H1 (cell line): ENCODE results near the gene WDR54. TPM values are rescaled to one million over a fixed set of nuclear protein-coding genes. Genes with fewer than 3 reads are reported as not detected.

Source experiments
- CTCF ChIA-PET: fragments of 300-600 bp; sonication (Branson Sonifier 250); formaldehyde crosslinking; loops from one replicate; lab custom pipeline; 2021; ENCODE audit not compliant: partially characterized antibody; lab: Charles Lee
- POLR2A ChIA-PET: fragments of 300-600 bp; sonication (Branson Sonifier 250); formaldehyde crosslinking; loops from one replicate; lab custom pipeline; 2021; ENCODE audit warnings: inconsistent platforms; ENCODE audit not compliant: partially characterized antibody; lab: Charles Lee
- DNase-seq, 2 experiments: peaks; one replicate each; pipeline versions ENCODE4 v3.0.0 to v3.0.0-alpha.2; 2010 to 2022; ENCODE audit warnings: low spot score in 2 of 2, low read depth in 1 of 2, mixed read lengths in 1 of 2
- FAIRE-seq: peaks from 2 replicates; lab custom pipeline; 2011; peaks lifted over from hg19 to GRCh38; lab: Jason Lieb, UNC
- H2AFZ ChIP-seq: 2 replicates; pipeline ENCODE4 v1.8.1; 2012; ENCODE audit warnings: low read length, inconsistent platforms
- H2AK5ac ChIP-seq: 2 replicates; pipeline ENCODE4 v1.6.1; 2013; ENCODE audit warnings: low read depth, low read length
- H2BK120ac ChIP-seq: replicated peaks from 2 replicates; pipeline ENCODE3; 2013; ENCODE audit warnings: low read depth, low read length, inconsistent platforms
- H2BK12ac ChIP-seq: 2 replicates; pipeline ENCODE4 v1.6.1; 2013; ENCODE audit warnings: low read depth, low read length
- H2BK15ac ChIP-seq: 2 replicates; pipeline ENCODE4 v1.6.1; 2013; ENCODE audit warnings: low read length
- H2BK20ac ChIP-seq: 2 replicates; pipeline ENCODE4 v1.6.1; 2013; ENCODE audit warnings: low read length
- H2BK5ac ChIP-seq: 2 replicates; pipeline ENCODE4 v1.6.1; 2013; ENCODE audit warnings: low read depth, low read length
- H3K14ac ChIP-seq: 2 replicates; pipeline ENCODE4 v1.6.1; 2013; ENCODE audit warnings: inconsistent platforms; ENCODE audit not compliant: insufficient read length
- H3K18ac ChIP-seq: 2 replicates; pipeline ENCODE4 v1.6.1; 2013; ENCODE audit warnings: low read length; ENCODE audit errors: extremely low read depth
- H3K23ac ChIP-seq: 2 replicates; pipeline ENCODE4 v1.6.1; 2013; ENCODE audit warnings: inconsistent platforms; ENCODE audit not compliant: insufficient read length
- H3K23me2 ChIP-seq: 2 replicates; pipeline ENCODE4 v1.6.1; 2013; ENCODE audit warnings: low read depth, low read length
- H3K27ac ChIP-seq: 2 replicates; pipeline ENCODE4 v1.6.1; 2011; ENCODE audit warnings: low read depth, low read length, inconsistent platforms
- H3K27me3 ChIP-seq, 4 experiments: replicated peaks in 1 of 4; 1 replicate in 1 of 4; 2 replicates in 3 of 4; pipeline versions ENCODE4 v1.6.1 to v1.8.1; 2011 to 2013; ENCODE audit warnings: low read length in 3 of 4, mild to moderate bottlenecking in 3 of 4, inconsistent platforms in 2 of 4, mixed read lengths in 2 of 4, moderate library complexity in 1 of 4; ENCODE audit not compliant: control insufficient read depth in 3 of 4, insufficient read depth in 3 of 4; ENCODE audit errors: extremely low read depth in 1 of 4
- H3K36me3 ChIP-seq, 4 experiments: 2 replicates each; pipeline versions ENCODE4 v1.6.1 to v1.8.1; 2011 to 2013; ENCODE audit warnings: mild to moderate bottlenecking in 4 of 4, low read length in 3 of 4, moderate library complexity in 2 of 4, control low read depth in 1 of 4, inconsistent platforms in 1 of 4; ENCODE audit not compliant: insufficient read depth in 4 of 4, control insufficient read depth in 2 of 4
- H3K4ac ChIP-seq: replicated peaks from 2 replicates; pipeline ENCODE3; 2013; ENCODE audit warnings: low read length, low read depth, mixed read lengths, inconsistent platforms; ENCODE audit not compliant: insufficient read length
- H3K4me1 ChIP-seq, 4 experiments: replicated peaks in 1 of 4; 1 replicate in 1 of 4; 2 replicates in 3 of 4; pipeline versions ENCODE4 v1.6.1 to v1.8.1; 2011 to 2013; ENCODE audit warnings: low read length in 3 of 4, inconsistent platforms in 2 of 4, mixed read lengths in 1 of 4; ENCODE audit not compliant: insufficient read depth in 4 of 4, control insufficient read depth in 3 of 4
- H3K4me2 ChIP-seq, 2 experiments: 2 replicates each; pipeline versions ENCODE4 v1.6.1 to v1.8.1; 2011 to 2013; ENCODE audit warnings: low read depth in 2 of 2, low read length in 2 of 2, control low read depth in 1 of 2, inconsistent platforms in 1 of 2, mild to moderate bottlenecking in 1 of 2; ENCODE audit not compliant: insufficient read depth in 1 of 2
- H3K4me3 ChIP-seq, 4 experiments: fragments of 200-600, 300-600 bp in 1 of 4; sonication (generic), shearing (Covaris generic), sonication (Bioruptor Twin) in 1 of 4; 2 replicates each; pipeline versions ENCODE4 v1.5.1 to v1.8.1; 2011 to 2016; ENCODE audit warnings: low read length in 4 of 4, low read depth in 3 of 4, control low read depth in 2 of 4, inconsistent platforms in 2 of 4, mild to moderate bottlenecking in 2 of 4, mixed read lengths in 1 of 4, moderate library complexity in 1 of 4; ENCODE audit not compliant: insufficient read depth in 2 of 4; ENCODE audit errors: extremely low read depth in 1 of 4
- H3K56ac ChIP-seq: replicated peaks from 2 replicates; pipeline ENCODE3; 2013; ENCODE audit warnings: low read depth, mild to moderate bottlenecking, mixed read lengths, low read length, inconsistent platforms; ENCODE audit not compliant: insufficient read length
- H3K79me1 ChIP-seq: 2 replicates; pipeline ENCODE4 v1.6.1; 2013; ENCODE audit warnings: low read depth, low read length, control low read depth
- H3K79me2 ChIP-seq, 2 experiments: 2 replicates each; pipeline versions ENCODE4 v1.6.1 to v1.8.1; 2012 to 2013; ENCODE audit warnings: low read length in 2 of 2, mild to moderate bottlenecking in 2 of 2, inconsistent platforms in 1 of 2; ENCODE audit not compliant: insufficient read depth in 2 of 2, control insufficient read depth in 1 of 2
- H3K9ac ChIP-seq, 4 experiments: replicated peaks in 1 of 4; 1 replicate in 1 of 4; 2 replicates in 3 of 4; pipeline versions ENCODE4 v1.6.1 to v1.8.1; 2011 to 2013; ENCODE audit warnings: low read depth in 3 of 4, low read length in 3 of 4, control low read depth in 2 of 4, mild to moderate bottlenecking in 2 of 4, moderate library complexity in 2 of 4, inconsistent platforms in 1 of 4; ENCODE audit errors: extremely low read depth in 1 of 4
- H3K9me3 ChIP-seq, 2 experiments: 2 replicates each; pipeline versions ENCODE4 v1.6.1 to v1.8.1; 2012 to 2013; ENCODE audit warnings: mild to moderate bottlenecking in 2 of 2, moderate library complexity in 2 of 2, control low read depth in 1 of 2, inconsistent platforms in 1 of 2, low read depth in 1 of 2, low read length in 1 of 2, mixed read lengths in 1 of 2; ENCODE audit not compliant: insufficient read depth in 2 of 2
- H4K20me1 ChIP-seq, 2 experiments: replicated peaks in 1 of 2; 2 replicates each; pipeline versions ENCODE3 to v1.8.1; 2011 to 2013; ENCODE audit warnings: inconsistent platforms in 2 of 2, low read length in 2 of 2, mild to moderate bottlenecking in 1 of 2; ENCODE audit not compliant: insufficient read depth in 2 of 2, control insufficient read depth in 1 of 2
- H4K5ac ChIP-seq: 2 replicates; pipeline ENCODE4 v1.6.1; 2013; ENCODE audit warnings: low read length, low read depth, mixed read lengths, inconsistent platforms; ENCODE audit not compliant: insufficient read length
- H4K8ac ChIP-seq: 2 replicates; pipeline ENCODE4 v1.8.0; 2013; ENCODE audit warnings: mild to moderate bottlenecking, moderate library complexity, low read length, inconsistent platforms; ENCODE audit not compliant: insufficient read depth; ENCODE audit errors: extremely low read depth
- H4K91ac ChIP-seq: replicated peaks from 2 replicates; pipeline ENCODE3; 2013; ENCODE audit warnings: low read length, mixed read lengths, inconsistent platforms; ENCODE audit not compliant: insufficient read length
- CEBPB ChIP-seq: IDR thresholded peaks from 2 replicates; pipeline ENCODE4 v1.6.1; 2012; ENCODE audit warnings: low read depth, low read length
- POLR2AphosphoS5 ChIP-seq: IDR thresholded peaks from 2 replicates; pipeline ENCODE4 v1.6.1; 2011; ENCODE audit warnings: low read depth, low read length
- WGBS, 2 experiments: shearing (Covaris generic) in 1 of 2; methylation state at CpG; one replicate each; pipeline versions ENCODE4 v1.1.6 to v1.1.7; 2013 to 2015; ENCODE audit warnings: low lambda C conversion rate in 2 of 2, mixed read lengths in 2 of 2, inconsistent platforms in 1 of 2, low coverage in 1 of 2, missing lambda C conversion rate in 1 of 2; ENCODE audit not compliant: insufficient replicate concordance in 2 of 2, insufficient coverage in 1 of 2, insufficient read length in 1 of 2; ENCODE audit errors: extremely low coverage in 1 of 2, missing lambda C conversion rate in 1 of 2; 5-methylcytosine and 5-hydroxymethylcytosine counted together
- polyA plus RNA-seq, 7 experiments: library from polyadenylated mRNA; depleted of rRNA in 3 of 7; stranded (reverse) in 5 of 7; unstranded in 2 of 7; fragments of >200 nt in 5 of 7; fragments of 200-250 nt in 2 of 7; gene quantifications; 1 replicate in 5 of 7; 2 replicates in 1 of 7; 4 replicates in 1 of 7; pipeline versions ENCODE4 v1.2.1 to v1.2.3, GENCODE V29; 2011 to 2013; ENCODE audit warnings: missing spikeins in 2 of 7, mixed read lengths in 2 of 7
- total RNA-seq: library from RNA; stranded (reverse); fragmentation: NEBNext Ultra II Directional; extraction: Animal tissue kit (Norgen Biotek cat#: 25700); gene quantifications from 2 replicates; pipeline ENCODE4 v1.2.1, GENCODE V29; 2021

The WDR54 gene
- total and polyA plus RNA-seq, 2 of the 8 experiments (the other 6 are each of a cell fraction or from before 2014, with no cell fraction given) = 41.6 to 125 TPM

GRCh38 chr2:74436111-74436805 lies 14.7 kb downstream of the WDR54 start:
- Histone ChIP-seq H3K4ac (no peak overlapping the region), H3K27ac (0 out of 2 replicates have a peak overlapping the region, but pooled peaks have one; percentile 4), H3K4me3 (no peak overlapping the region), H2BK12ac (no peak overlapping the region), H4K5ac (no peak overlapping the region), H3K36me3 (peaks cover 7 to 18% (median 13%) of the 10 kb centered on the region in 4 experiments), H2AK5ac (no peak overlapping the region), H2BK15ac (no peak overlapping the region; the same call in 1 of the 2 replicates), H3K18ac (no peak overlapping the region), H3K23ac (no peak overlapping the region), H3K56ac (no peak overlapping the region), H2BK120ac (no peak overlapping the region), H2BK20ac (no peak overlapping the region), H3K79me1 (peaks cover 22% of the 10 kb centered on the region), H3K23me2 (peaks cover 3% of the 10 kb centered on the region; the same call in 1 of the 2 replicates), H2BK5ac (peak overlapping the region; percentile 83; the same call in 1 of the 2 replicates), H3K9ac (no peak overlapping the region), H2AFZ (no peak overlapping the region), H3K9me3 (no peaks in the 10 kb centered on the region), H3K14ac (no peak overlapping the region), H3K4me2 (no peak overlapping the region), H4K91ac (no peak overlapping the region), H3K4me1 (peaks cover 4 to 24% (median 16%) of the 10 kb centered on the region in 4 experiments; a peak in 6 of 7 replicates)
- no peak for DNase-seq
- POLR2A ChIA-PET = interaction anchor here (1.0 to 3.2 kb wide), 6 partner anchors 10 to 231 kb away, joined by 3 to 27 read pairs (median 5); partner anchors contain the start of genes C2orf81, INO80B and WDR54
- no peak for FAIRE-seq
- WGBS, 2 experiments = 96% methylated on average over 37 of the region's 43 CpGs; no CpG with 5 or more reads in 1 of the 2 experiments
- CTCF ChIA-PET = no interaction called here
- no peak for TF ChIP-seq CEBPB
- no peak for TF ChIP-seq POLR2AphosphoS5
- TF ChIP-seq, all 59 proteins: peak for 0
- Histone ChIP-seq H3K27me3 (no peaks in the 10 kb centered on the region), H4K20me1 (peaks cover 6 to 20% of the 10 kb centered on the region in 2 experiments), H4K8ac (no peak overlapping the region; the same call in 1 of the 2 replicates), H3K79me2 (peaks cover 4 to 47% of the 10 kb centered on the region in 2 experiments; a peak in 2 of 4 replicates)
